Measurements from ENCODE around the gene PRRC2B. TPM values are rescaled to one million over a fixed set of nuclear protein-coding genes. Genes with fewer than 3 reads are reported as not detected.

PRRC2B gene
- total RNA-seq, 2 donors from 2014 or later: 127 to 131 TPM

DNA sequence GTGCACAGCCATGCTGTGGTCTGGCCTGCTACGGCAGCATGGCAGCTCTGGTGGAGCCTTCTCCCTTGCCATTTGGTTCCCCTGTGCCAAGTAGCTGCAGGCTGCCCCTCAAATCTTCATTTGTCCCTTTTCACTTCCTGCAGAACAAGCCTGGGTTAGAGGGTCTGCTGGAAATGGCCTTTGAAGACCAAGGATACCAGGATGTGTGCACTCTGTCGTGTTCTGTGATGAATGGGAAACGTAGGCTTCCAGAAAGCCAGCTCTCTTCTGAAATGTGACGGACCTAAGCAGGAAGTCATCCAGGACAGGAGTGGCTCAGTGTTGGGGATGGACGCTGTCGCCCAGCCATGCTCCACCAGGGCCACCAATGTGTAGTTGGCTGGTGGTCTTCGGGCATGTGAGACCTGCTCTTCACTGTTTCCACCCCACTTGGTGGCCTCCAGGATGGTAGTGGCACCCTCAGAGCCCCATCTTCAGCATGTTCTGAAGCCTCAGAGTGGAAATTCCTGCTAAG is 105.4 kb downstream of the PRRC2B start:
- Histone ChIP-seq H3K27ac (no peak overlapping the region), H3K4me3 (no peak overlapping the region), H3K9ac (ENCODE audit: low read depth in 2 of 2, low read length in 2 of 2) (no peak overlapping the region), H3K9me3 (no peaks in the 10 kb centered on the region), H3K27me3 (no peaks in the 10 kb centered on the region), H3K36me3 (peaks cover 3% of the 10 kb centered on the region), H3K4me1 (peaks cover 4% of the 10 kb centered on the region)
- TF ChIP-seq, protein P1, sequence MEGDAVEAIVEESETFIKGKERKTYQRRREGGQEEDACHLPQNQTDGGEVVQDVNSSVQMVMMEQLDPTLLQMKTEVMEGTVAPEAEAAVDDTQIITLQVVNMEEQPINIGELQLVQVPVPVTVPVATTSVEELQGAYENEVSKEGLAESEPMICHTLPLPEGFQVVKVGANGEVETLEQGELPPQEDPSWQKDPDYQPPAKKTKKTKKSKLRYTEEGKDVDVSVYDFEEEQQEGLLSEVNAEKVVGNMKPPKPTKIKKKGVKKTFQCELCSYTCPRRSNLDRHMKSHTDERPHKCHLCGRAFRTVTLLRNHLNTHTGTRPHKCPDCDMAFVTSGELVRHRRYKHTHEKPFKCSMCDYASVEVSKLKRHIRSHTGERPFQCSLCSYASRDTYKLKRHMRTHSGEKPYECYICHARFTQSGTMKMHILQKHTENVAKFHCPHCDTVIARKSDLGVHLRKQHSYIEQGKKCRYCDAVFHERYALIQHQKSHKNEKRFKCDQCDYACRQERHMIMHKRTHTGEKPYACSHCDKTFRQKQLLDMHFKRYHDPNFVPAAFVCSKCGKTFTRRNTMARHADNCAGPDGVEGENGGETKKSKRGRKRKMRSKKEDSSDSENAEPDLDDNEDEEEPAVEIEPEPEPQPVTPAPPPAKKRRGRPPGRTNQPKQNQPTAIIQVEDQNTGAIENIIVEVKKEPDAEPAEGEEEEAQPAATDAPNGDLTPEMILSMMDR (IDR thresholded peaks at IDR 0.05): no peak
- intact Hi-C loops (cut with DNase I): no loop called here
- no peak for DNase-seq

DNA sequence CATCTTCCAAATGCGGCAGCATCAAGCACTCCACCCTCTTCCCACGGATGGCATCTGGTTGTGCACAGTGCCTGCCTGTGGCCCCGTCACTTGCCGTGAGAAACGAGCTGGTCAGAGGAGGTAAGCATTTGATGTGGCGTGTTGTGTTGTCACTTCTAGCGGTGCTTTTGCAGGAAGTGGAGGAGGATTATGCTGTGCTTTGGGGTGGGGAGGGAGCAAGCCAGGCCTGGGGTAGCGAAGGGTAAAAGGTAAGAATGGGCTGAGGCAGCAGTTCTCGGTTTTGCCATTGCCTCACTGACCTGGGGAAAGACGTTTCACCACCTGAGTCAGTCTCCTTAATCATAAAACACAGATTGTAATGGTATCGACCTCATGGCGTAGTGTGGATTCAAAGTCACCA is 106.5 kb downstream of the PRRC2B start:
- no peaks in the 10 kb centered on the region for H3K9me3 ChIP-seq
- peaks cover 3% of the 10 kb centered on the region for H3K36me3 ChIP-seq
- intact Hi-C loops (cut with DNase I): no loop called here
- H3K4me3 ChIP-seq: no peak overlapping the region
- H3K9ac ChIP-seq (ENCODE audit: low read depth in 2 of 2, low read length in 2 of 2): no peak overlapping the region
- TF ChIP-seq, protein P1 (IDR thresholded peaks at IDR 0.05): no peak
- H3K4me1 ChIP-seq: peaks cover 4% of the 10 kb centered on the region
- no peak overlapping the region for H3K27ac ChIP-seq
- no peak for DNase-seq
- H3K27me3 ChIP-seq: no peaks in the 10 kb centered on the region

DNA sequence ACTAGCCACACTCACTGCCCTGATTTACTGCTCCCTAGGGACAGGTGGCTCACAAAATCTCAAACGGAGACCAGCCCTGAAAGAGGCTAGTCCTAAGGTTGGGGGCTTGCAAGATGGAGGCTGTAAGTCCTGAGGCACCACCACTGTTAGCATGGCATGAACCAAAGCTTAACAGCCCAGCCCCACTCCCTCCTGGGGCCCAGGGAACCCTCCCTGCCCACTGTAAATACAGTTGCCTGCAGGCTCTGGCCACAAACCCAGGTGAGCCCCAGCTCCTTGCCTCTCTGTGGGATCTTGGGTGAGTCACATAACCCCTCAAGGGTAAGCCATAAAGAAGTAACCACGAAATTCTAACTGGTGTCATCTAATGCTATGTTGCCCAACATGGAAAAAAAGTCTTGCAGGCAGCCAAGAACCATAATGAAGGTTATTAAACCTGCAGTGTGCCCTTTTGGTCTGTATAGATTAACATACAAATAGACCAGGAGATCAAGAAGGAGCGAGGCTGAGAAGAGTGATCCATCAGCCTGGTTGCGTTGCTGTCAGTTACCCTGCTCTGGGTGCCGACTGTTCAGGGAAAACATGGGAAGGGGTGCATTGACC is 107.2 kb downstream of the PRRC2B start:
- H3K36me3 ChIP-seq: peaks cover 3% of the 10 kb centered on the region
- intact Hi-C loops (cut with DNase I): no loop called here

DNA sequence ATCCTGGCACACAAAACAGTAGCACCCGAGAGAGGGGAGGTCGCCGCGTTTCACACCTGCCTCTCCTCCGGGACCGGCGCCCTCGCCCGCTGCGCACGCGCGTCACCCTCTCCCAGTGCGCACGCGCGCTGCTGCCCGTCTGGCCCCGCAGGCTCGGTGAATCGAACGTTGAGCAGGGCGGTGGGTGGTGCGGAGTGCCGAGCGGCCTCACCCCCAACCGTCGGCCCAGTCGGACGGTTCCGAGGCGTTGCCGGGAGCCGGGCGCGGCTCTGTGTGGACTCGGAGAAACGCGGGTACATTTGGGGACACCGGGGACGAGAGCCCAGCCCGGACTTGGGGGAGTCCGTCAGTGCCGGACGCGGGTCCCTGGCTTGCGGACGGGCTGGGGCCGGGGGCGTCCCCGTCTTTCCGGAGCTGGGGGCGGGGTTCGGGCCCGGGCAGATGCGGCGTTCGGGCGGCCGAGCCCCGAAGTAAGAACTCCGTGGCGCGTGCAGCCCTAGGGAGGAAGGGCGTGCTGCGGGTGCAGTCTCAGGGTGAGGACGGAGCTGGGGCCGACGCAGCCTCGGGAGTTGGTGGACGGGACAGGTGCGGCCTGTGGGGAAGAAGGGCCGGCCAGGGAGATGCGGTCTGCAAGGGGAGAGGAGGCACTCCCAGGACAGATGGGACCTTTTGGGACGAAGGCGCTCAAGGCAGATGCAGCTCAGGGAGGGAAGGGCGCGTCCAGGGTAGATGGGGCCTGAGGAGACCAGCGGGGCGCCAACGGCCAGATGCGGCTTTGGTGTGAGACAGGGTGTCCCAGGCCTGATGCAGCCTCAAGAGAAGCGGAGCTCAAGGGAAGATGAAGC is 109.1 kb downstream of the PRRC2B start, which contains the start of gene POMT1:
POMT1 (plus strand) TSS at position 138 of the 845 bp plus-strand sequence. CDS start 1,301 bp downstream, outside the sequence.
- H3K4me1 ChIP-seq: peaks cover 4% of the 10 kb centered on the region
- TF ChIP-seq, protein P1 (IDR thresholded peaks at IDR 0.05): no peak
- intact Hi-C loops (cut with DNase I): no loop called here
- H3K27me3 ChIP-seq: no peaks in the 10 kb centered on the region
- H3K9me3 ChIP-seq: no peaks in the 10 kb centered on the region
- H3K36me3 ChIP-seq: no peaks in the 10 kb centered on the region
- peak within 1 kb of the TSS; percentile 42 for H3K27ac ChIP-seq
- H3K4me3 ChIP-seq: peak within 1 kb of the TSS; percentile 100
- peak within 1 kb of the TSS; percentile 87 to 89 for H3K9ac ChIP-seq (ENCODE audit: low read depth in 2 of 2, low read length in 2 of 2)
- peak; percentile 87 for DNase-seq

More for the DNA sequence above, 107.2 kb downstream of the PRRC2B start:
- Histone ChIP-seq H3K27ac (no peak overlapping the region), H3K27me3 (no peaks in the 10 kb centered on the region), H3K4me3 (no peak overlapping the region), H3K9ac (ENCODE audit: low read depth in 2 of 2, low read length in 2 of 2) (no peak overlapping the region), H3K4me1 (peaks cover 4% of the 10 kb centered on the region), H3K9me3 (no peaks in the 10 kb centered on the region)
- TF ChIP-seq, protein P1 (IDR thresholded peaks at IDR 0.05): no peak
- DNase-seq: no peak

DNA sequence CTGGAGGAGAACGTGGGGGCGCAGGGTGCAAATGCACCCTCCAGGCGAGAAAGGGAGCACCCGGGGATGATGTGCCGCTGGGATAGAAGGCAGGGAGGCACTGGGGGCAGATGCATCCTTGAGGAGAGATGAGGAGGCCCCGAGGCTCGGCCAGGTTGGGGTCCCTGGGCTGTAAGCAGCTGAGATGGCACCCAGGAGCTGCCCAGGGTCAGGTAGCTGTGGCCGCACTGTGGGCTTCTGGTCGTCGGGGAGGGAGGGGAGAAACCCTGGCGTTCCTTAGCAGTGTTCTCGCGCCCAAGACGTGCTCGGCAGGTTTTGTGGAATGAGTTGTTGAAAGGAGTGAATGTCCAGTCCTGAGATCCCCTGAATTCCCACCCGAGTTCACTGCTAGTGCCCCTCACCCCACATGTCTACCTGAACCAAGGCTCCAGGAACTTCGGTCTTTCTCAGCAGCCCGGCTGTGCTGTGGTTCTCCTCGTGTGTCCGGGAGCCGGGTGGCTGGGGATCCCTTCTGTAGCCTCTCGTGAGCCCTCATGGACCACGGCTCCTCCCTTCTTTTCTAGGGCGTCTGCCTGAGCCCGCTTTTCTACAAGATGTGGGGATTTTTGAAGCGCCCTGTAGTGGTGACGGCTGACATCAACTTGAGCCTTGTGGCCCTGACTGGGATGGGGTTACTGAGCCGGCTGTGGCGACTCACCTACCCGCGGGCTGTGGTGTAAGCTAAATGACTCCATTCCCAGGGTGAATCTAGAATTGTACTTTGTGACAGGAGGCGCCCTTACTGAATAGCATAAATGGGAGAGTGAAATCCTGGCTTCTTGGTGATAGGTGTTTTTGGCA is 110.0 kb downstream of the PRRC2B start:
- H3K4me3 ChIP-seq: peak overlapping the region; percentile 100
- H3K36me3 ChIP-seq: no peaks in the 10 kb centered on the region
- intact Hi-C loops (cut with DNase I): no loop called here
- DNase-seq: no peak
- H3K27me3 ChIP-seq: no peaks in the 10 kb centered on the region
- H3K9me3 ChIP-seq: no peaks in the 10 kb centered on the region
- peaks cover 4% of the 10 kb centered on the region for H3K4me1 ChIP-seq
- no peak overlapping the region for H3K27ac ChIP-seq
- peak overlapping the region; percentile 87 to 89 for H3K9ac ChIP-seq (ENCODE audit: low read depth in 2 of 2, low read length in 2 of 2)
- TF ChIP-seq, protein P1 (IDR thresholded peaks at IDR 0.05): no peak
